Adrenal gland (tissue), 12 donors: Measurements from ENCODE around the gene LAMP2. TPM values are rescaled to one million over a fixed set of nuclear protein-coding genes. Genes with fewer than 3 reads are reported as not detected.

Experiments
- DNase-seq, 7 donors: peaks; one replicate each; pipeline ENCODE4 v3.0.0-alpha.2; 2019 to 2020
- H3K27ac ChIP-seq, 5 donors: fragments of 200-600 bp; sonication (generic) in 4 of 5; 1 replicate in 3 of 5; 2 replicates in 2 of 5; pipeline versions ENCODE4 v1.5.1 to v1.8.0; 2016 to 2020; ENCODE audit warnings: mild to moderate bottlenecking in 1 of 5
- H3K27me3 ChIP-seq: fragments of 200-600 bp; 2 replicates; pipeline ENCODE4 v1.8.0; 2021
- H3K36me3 ChIP-seq, 2 donors: fragments of 200-600 bp; replicated peaks in 1 of 2; 1 replicate in 1 of 2; 2 replicates in 1 of 2; pipeline versions ENCODE4 v1.5.1 to v1.8.0; 2018 to 2022
- H3K4me1 ChIP-seq, 2 donors: fragments of 200-600 bp; replicated peaks in 1 of 2; 1 replicate in 1 of 2; 2 replicates in 1 of 2; pipeline versions ENCODE4 v1.5.1 to v1.8.0; 2018 to 2021
- H3K4me3 ChIP-seq, 4 donors: fragments of 200-600 bp; sonication (generic) in 3 of 4; one replicate each; pipeline ENCODE4 v1.5.1; 2016 to 2018
- H3K9me3 ChIP-seq, 3 donors: fragments of 200-600 bp; sonication (generic) in 1 of 3; replicated peaks in 1 of 3; 1 replicate in 2 of 3; 2 replicates in 1 of 3; pipeline versions ENCODE4 v1.5.1 to v1.8.0; 2016 to 2021
- POLR2A ChIP-seq, 2 donors: fragments of 450-650 bp; IDR thresholded peaks; one replicate each; pipeline ENCODE4 v1.6.1; 2017; ENCODE audit warnings: antibody characterized with exemption in 2 of 2, mild to moderate bottlenecking in 2 of 2, moderate library complexity in 1 of 2
- WGBS, 4 donors: extraction: QIAGEN DNeasy Blood & Tissue Kit in 2 of 4; methylation state at CpG; one replicate each; pipeline versions ENCODE4 v1.1.5 to v1.1.7; 2013 to 2017; 5-methylcytosine and 5-hydroxymethylcytosine counted together
- intact Hi-C, 2 donors: fragments of 100-400 bp; cut with DNase I; formaldehyde crosslinking; loops; one replicate each; pipeline versions ENCODE4 v1.14.1 to v1.15.0; 2022 to 2023
- polyA plus RNA-seq, 3 donors: library from polyadenylated mRNA; stranded (reverse); fragments of 200-250 nt in 2 of 3; fragments of 350-450 nt in 1 of 3; fragmentation: Illumina TruSeq in 1 of 3; extraction: RNeasy Lipid Tissue Mini Kit (QIAGEN cat#74804) in 1 of 3; gene quantifications; one replicate each; pipeline ENCODE4 v1.2.3, GENCODE V29; 2013 to 2014
- total RNA-seq, 9 donors: library from RNA; depleted of rRNA in 4 of 9; stranded (reverse); fragments of >200 nt in 4 of 9; fragments of 120-200 nt in 1 of 9; fragmentation: NEBNext Ultra II Directional in 1 of 9; extraction: Animal tissue kit (Norgen Biotek cat#: 25700) in 1 of 9; gene quantifications; one replicate each; pipeline versions ENCODE4 v1.1.0 to v1.2.4, GENCODE V29; 2013 to 2023
- TF ChIP-seq, protein P1 (sequence below), 6 experiments: fragments of 450-650 bp in 4 of 6; fragments of 200-600 bp in 2 of 6; sonication (generic) in 1 of 6; IDR thresholded peaks; 1 replicate in 5 of 6; 2 replicates in 1 of 6; pipeline versions ENCODE4 v1.5.1 to v1.8.0; 2016 to 2021; ENCODE audit warnings: antibody characterized with exemption in 6 of 6, mild to moderate bottlenecking in 2 of 6, moderate library complexity in 1 of 6
- donor health status: healthy with polysubstance abuse.
- donor health status: Bipolar disorder and iron deficiency.
- donor health status: DM: yes; HTN: yes; CAD: no.
- donor health status: DM: no; HTN: no; CAD: no.
- donor health status: DM: no; HTN: no; CAD: no.
- donor health status: DM: yes; HTN: yes; CAD: no.

The LAMP2 gene
- total and polyA plus RNA-seq, 12 donors, result 15.8 to 206 (median 157) TPM

DNA sequence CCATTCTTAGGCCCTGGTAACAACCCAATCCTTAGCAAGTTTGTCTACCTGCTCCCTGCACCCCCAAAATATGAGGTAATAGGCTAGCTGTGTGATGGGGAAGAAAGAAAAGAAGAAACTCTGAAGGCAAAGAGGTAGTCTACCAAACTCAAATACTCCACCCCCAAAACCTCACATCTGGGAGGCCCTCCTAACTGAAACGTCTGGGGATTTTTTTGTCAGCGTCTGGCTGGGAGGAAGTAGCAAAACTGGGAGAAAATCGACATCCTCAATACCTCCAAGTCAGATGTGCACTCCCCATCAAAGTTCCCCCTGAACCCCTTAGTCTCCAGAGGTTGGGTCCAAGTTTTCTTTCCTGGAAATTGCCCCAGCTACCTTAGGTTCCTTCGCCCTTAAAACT lies 1.0 kb downstream of the LAMP2 start:
- Histone ChIP-seq H3K4me3 (peak overlapping the region in 1 of 4 donors; percentile 80), H3K4me1 (peaks cover 12 to 19% of the 10 kb centered on the region in 2 donors), H3K27me3 (no peaks in the 10 kb centered on the region), H3K27ac (peak overlapping the region in 3 of 5 donors; percentile 90 to 95 (median 92)), H3K36me3 (no peaks in the 10 kb centered on the region), H3K9me3 (no peaks in the 10 kb centered on the region)
- no peak for DNase-seq
- intact Hi-C loops, result no loop called here
- no peak for TF ChIP-seq POLR2A (IDR thresholded peaks at IDR 0.05)
- TF ChIP-seq, protein P1, sequence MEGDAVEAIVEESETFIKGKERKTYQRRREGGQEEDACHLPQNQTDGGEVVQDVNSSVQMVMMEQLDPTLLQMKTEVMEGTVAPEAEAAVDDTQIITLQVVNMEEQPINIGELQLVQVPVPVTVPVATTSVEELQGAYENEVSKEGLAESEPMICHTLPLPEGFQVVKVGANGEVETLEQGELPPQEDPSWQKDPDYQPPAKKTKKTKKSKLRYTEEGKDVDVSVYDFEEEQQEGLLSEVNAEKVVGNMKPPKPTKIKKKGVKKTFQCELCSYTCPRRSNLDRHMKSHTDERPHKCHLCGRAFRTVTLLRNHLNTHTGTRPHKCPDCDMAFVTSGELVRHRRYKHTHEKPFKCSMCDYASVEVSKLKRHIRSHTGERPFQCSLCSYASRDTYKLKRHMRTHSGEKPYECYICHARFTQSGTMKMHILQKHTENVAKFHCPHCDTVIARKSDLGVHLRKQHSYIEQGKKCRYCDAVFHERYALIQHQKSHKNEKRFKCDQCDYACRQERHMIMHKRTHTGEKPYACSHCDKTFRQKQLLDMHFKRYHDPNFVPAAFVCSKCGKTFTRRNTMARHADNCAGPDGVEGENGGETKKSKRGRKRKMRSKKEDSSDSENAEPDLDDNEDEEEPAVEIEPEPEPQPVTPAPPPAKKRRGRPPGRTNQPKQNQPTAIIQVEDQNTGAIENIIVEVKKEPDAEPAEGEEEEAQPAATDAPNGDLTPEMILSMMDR (IDR thresholded peaks at IDR 0.05), result no peak
- WGBS, 4 donors, result 14 to 34% (median 26%) methylated on average over 4 of the region's 4 CpGs

GRCh38 chrX:120464411-120464810 lies 4.7 kb downstream of the LAMP2 start:
- H3K4me1 ChIP-seq, result peaks cover 12 to 19% of the 10 kb centered on the region in 2 donors
- no peaks in the 10 kb centered on the region for H3K9me3 ChIP-seq
- H3K36me3 ChIP-seq, result no peaks in the 10 kb centered on the region
- WGBS, 4 donors, result 61 to 71% (median 63%) methylated on average over 4 of the region's 4 CpGs
- TF ChIP-seq POLR2A (IDR thresholded peaks at IDR 0.05), result no peak
- TF ChIP-seq, protein P1 (IDR thresholded peaks at IDR 0.05), result no peak
- no peak overlapping the region for H3K27ac ChIP-seq
- H3K27me3 ChIP-seq, result no peaks in the 10 kb centered on the region
- intact Hi-C loops, result no loop called here
- no peak overlapping the region for H3K4me3 ChIP-seq
- DNase-seq, result peak in 4 of 7 donors; percentile 25 to 50 (median 37)

- Histone ChIP-seq H3K9me3 (no peaks in the 10 kb centered on the region), H3K27ac (no peak overlapping the region), H3K4me3 (no peak overlapping the region), H3K27me3 (no peaks in the 10 kb centered on the region), H3K4me1 (peaks cover 12 to 23% of the 10 kb centered on the region in 2 donors), H3K36me3 (no peaks in the 10 kb centered on the region)
- 59 to 92% (median 71%) methylated on average over 1 of the region's 1 CpG for WGBS, 4 donors
- intact Hi-C loops, result no loop called here
- DNase-seq, result peak in 3 of 7 donors; percentile 25 to 53 (median 49)
- no peak for TF ChIP-seq POLR2A (IDR thresholded peaks at IDR 0.05)
- TF ChIP-seq, protein P1 (IDR thresholded peaks at IDR 0.05), result no peak
Observed at GRCh38 chrX:120463241-120463640, 5.9 kb downstream of the LAMP2 start.

DNA sequence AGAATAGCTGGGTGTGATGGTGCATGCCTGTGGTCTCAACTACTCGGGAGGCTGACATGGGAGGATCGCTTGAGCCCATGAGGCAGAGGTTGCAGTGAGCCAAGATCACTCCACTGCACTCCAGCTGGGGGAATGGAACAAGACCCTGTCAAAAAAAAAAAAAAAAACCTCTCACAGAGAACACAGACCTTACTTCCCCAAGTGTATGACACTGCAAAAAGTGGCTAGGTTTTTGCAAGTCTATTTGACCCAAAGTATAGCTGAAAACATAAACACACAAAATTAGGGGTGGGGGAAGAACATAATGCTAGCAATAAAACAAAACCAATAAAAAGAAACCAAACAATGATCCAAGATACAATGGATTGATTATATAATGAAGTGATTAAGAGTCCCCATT lies 6.7 kb downstream of the LAMP2 start:
- Histone ChIP-seq H3K36me3 (no peaks in the 10 kb centered on the region), H3K27ac (no peak overlapping the region), H3K9me3 (no peaks in the 10 kb centered on the region), H3K4me3 (no peak overlapping the region), H3K4me1 (peaks cover 6 to 25% of the 10 kb centered on the region in 2 donors), H3K27me3 (no peaks in the 10 kb centered on the region)
- no peak for DNase-seq
- TF ChIP-seq POLR2A (IDR thresholded peaks at IDR 0.05), result no peak
- TF ChIP-seq, protein P1 (IDR thresholded peaks at IDR 0.05), result no peak
- intact Hi-C loops, result no loop called here
- 40 to 84% (median 76%) methylated on average over 2 of the region's 2 CpGs for WGBS, 4 donors
